GM19035 (cell line): ENCODE data around the gene ODAM.
"Not testable (repeated sequence)": the region's sequence is repeated elsewhere in the genome, so short reads cannot be mapped to it uniquely, and the experiment has no call there.

Experiments used
- ATAC-seq: cut with Tn5 transposase; IDR thresholded peaks from one replicate; pipeline ENCODE4 v1.9.1; 2021; ENCODE audit not compliant: unreplicated experiment

Gene ODAM

GRCh38 chr4:70221389-70221788 lies 25.9 kb downstream of the ODAM start:
- not testable (repeated sequence) for ATAC-seq

GRCh38 chr4:70221818-70222217 lies 26.3 kb downstream of the ODAM start:
- ATAC-seq = not testable (repeated sequence)

- ATAC-seq = no peak
These were observed 30.3 kb downstream of the ODAM start, which contains the start of gene FDCSP for GRCh38 chr4:70225824-70226223. Gene FDCSP (plus strand): TSS chr4:70226124. CDS start chr4:70231195, 5,071 bp downstream.

- no peak for ATAC-seq
These were observed 40.6 kb downstream of the ODAM start for GRCh38 chr4:70236125-70236524.

- no peak for ATAC-seq
These were observed 43.8 kb downstream of the ODAM start for GRCh38 chr4:70239131-70239883.

GRCh38 chr4:70239884-70240591 lies 44.5 kb downstream of the ODAM start:
- no peak for ATAC-seq

- not testable (repeated sequence) for ATAC-seq
These were observed 46.8 kb downstream of the ODAM start, which contains the start of gene CSN3 for GRCh38 chr4:70242297-70242696. Gene CSN3 (plus strand): TSS chr4:70242597. CDS start chr4:70244820, 2,223 bp downstream.

- no peak for ATAC-seq
These were observed 47.6 kb downstream of the ODAM start for GRCh38 chr4:70243091-70243490.

- ATAC-seq = no peak
These were observed 55.9 kb downstream of the ODAM start for GRCh38 chr4:70251250-70251944.

GRCh38 chr4:70251945-70252277 lies 56.4 kb downstream of the ODAM start:
- no peak for ATAC-seq
